ENCODE measurements around the gene DUOX2. TPM values are rescaled to one million over a fixed set of nuclear protein-coding genes. Genes with fewer than 3 reads are reported as not detected.

Gene DUOX2
- total and polyA plus RNA-seq, 2 of the 13 experiments (the other 11 are each of a cell fraction or from before 2014, with no cell fraction given): 0.08 TPM; not detected in 1

DNA sequence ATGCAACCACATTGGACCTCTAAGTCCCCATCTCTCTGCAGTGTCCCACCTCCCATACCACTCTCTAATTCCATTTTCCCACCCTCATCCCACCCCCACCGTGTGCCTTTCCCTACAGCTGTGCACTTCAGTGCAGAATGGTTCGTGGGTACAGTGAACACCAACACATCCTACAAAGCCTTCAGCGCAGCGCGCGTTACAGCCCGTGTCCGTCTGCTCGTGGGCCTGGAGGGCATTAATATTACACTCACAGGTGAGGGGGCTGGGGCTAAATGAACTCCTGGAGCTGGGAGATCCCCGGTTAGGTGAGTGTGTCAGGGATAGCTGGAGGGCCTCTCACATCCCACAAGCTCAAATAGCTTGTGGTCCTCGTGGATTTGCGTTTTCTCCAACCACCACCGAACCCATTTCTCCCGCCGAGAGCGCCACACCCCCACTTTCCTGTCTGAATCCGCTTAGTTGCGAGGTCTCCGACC is 2.1 kb upstream of the DUOX2 start:
- Histone ChIP-seq H3K4me1 (ENCODE audit: insufficient read depth, low read length) (peaks cover 25% of the 10 kb centered on the region), H3K9ac (ENCODE audit: insufficient read depth, low read depth, low read length) (no peak overlapping the region), H3K9me3 (ENCODE audit: low read length) (no peaks in the 10 kb centered on the region), H3K36me3 (replicated peaks in 1 of 2; ENCODE audit: control insufficient read depth in 1 of 2, insufficient read depth in 2 of 2, low read length in 2 of 2) (no peaks in the 10 kb centered on the region), H2AFZ (ENCODE audit: low read length) (no peak overlapping the region), H3K27me3 (ENCODE audit: control insufficient read depth in 1 of 2, insufficient read depth in 2 of 2, low read length in 2 of 2) (peaks cover 13 to 51% of the 10 kb centered on the region in 2 experiments), H3K79me2 (ENCODE audit: insufficient read depth, low read length) (no peaks in the 10 kb centered on the region), H3K27ac (ENCODE audit: extremely low read length, insufficient read depth, low read length) (no peak overlapping the region), H3K4me2 (ENCODE audit: low read depth, low read length) (no peak overlapping the region), H4K20me1 (ENCODE audit: insufficient read depth, low read length) (no peaks in the 10 kb centered on the region), H3K4me3 (replicated peaks in 1 of 3; ENCODE audit: insufficient read depth in 1 of 3, low read depth in 2 of 3, low read length in 3 of 3) (no peak overlapping the region)
- BruUV-seq (replicated peaks): no TSS peak
- CTCF ChIA-PET (ENCODE audit: low intra/inter-chr PET ratio, low total read pairs): no interaction called here
- DNase-seq (ENCODE audit: low spot score): no peak
- no peak for ATAC-seq
- POLR2A ChIA-PET: no interaction called here
- in situ Hi-C loops (cut with HindIII; ENCODE audit: extremely low pct_ligation_motif_present, low pct_unique_long_range_greater_than_20kb): no loop called here
- no peak for FAIRE-seq
- intact Hi-C loops (cut with micrococcal nuclease; ENCODE audit: unreplicated experiment): no loop called here
- WGBS (ENCODE audit: low lambda C conversion rate): 70% methylated on average over 19 of the region's 19 CpGs
- TF ChIP-seq JDP2 (CRISPR knock-in tag; IDR thresholded peaks at IDR 0.05; ENCODE audit: borderline replicate concordance) (no peak), JUN (CRISPR knock-in tag; IDR thresholded peaks at IDR 0.05) (no peak), ZFYVE20 (CRISPR knock-in tag; IDR thresholded peaks at IDR 0.05; ENCODE audit: borderline replicate concordance, low read depth) (no peak), RXRB (CRISPR knock-in tag; IDR thresholded peaks at IDR 0.05; ENCODE audit: borderline replicate concordance) (no peak), KDM4B (CRISPR knock-in tag; IDR thresholded peaks at IDR 0.05) (no peak), GLI4 (CRISPR knock-in tag; IDR thresholded peaks at IDR 0.05; ENCODE audit: borderline replicate concordance) (no peak), ZNF234 (CRISPR knock-in tag; conservative IDR thresholded peaks at IDR 0.05) (no peak), ZFX (CRISPR knock-in tag; IDR thresholded peaks at IDR 0.05; ENCODE audit: low read depth) (no peak), ZSCAN29 (CRISPR knock-in tag; conservative IDR thresholded peaks at IDR 0.05) (no peak), ZNF780A (CRISPR knock-in tag; IDR thresholded peaks at IDR 0.05) (no peak), TCF12 (IDR thresholded peaks at IDR 0.05) (no peak), TCF12 (CRISPR knock-in tag; IDR thresholded peaks at IDR 0.05) (no peak), NFKBIZ (CRISPR knock-in tag; IDR thresholded peaks at IDR 0.05) (no peak), ZSCAN9 (CRISPR knock-in tag; IDR thresholded peaks at IDR 0.05; ENCODE audit: borderline replicate concordance) (no peak), ZC3H13 (CRISPR knock-in tag; IDR thresholded peaks at IDR 0.05) (no peak)
- TF ChIP-seq, protein P1, sequence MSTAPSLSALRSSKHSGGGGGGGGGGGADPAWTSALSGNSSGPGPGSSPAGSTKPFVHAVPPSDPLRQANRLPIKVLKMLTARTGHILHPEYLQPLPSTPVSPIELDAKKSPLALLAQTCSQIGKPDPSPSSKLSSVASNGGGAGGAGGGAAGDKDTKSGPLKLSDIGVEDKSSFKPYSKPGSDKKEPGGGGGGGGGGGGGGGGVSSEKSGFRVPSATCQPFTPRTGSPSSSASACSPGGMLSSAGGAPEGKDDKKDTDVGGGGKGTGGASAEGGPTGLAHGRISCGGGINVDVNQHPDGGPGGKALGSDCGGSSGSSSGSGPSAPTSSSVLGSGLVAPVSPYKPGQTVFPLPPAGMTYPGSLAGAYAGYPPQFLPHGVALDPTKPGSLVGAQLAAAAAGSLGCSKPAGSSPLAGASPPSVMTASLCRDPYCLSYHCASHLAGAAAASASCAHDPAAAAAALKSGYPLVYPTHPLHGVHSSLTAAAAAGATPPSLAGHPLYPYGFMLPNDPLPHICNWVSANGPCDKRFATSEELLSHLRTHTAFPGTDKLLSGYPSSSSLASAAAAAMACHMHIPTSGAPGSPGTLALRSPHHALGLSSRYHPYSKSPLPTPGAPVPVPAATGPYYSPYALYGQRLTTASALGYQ (CRISPR knock-in tag; IDR thresholded peaks at IDR 0.05): no peak
- TF ChIP-seq, protein P2, sequence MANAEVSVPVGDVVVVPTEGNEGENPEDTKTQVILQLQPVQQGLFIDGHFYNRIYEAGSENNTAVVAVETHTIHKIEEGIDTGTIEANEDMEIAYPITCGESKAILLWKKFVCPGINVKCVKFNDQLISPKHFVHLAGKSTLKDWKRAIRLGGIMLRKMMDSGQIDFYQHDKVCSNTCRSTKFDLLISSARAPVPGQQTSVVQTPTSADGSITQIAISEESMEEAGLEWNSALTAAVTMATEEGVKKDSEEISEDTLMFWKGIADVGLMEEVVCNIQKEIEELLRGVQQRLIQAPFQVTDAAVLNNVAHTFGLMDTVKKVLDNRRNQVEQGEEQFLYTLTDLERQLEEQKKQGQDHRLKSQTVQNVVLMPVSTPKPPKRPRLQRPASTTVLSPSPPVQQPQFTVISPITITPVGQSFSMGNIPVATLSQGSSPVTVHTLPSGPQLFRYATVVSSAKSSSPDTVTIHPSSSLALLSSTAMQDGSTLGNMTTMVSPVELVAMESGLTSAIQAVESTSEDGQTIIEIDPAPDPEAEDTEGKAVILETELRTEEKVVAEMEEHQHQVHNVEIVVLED (CRISPR knock-in tag; IDR thresholded peaks at IDR 0.05; ENCODE audit: borderline replicate concordance): no peak
- TF ChIP-seq, protein P3, sequence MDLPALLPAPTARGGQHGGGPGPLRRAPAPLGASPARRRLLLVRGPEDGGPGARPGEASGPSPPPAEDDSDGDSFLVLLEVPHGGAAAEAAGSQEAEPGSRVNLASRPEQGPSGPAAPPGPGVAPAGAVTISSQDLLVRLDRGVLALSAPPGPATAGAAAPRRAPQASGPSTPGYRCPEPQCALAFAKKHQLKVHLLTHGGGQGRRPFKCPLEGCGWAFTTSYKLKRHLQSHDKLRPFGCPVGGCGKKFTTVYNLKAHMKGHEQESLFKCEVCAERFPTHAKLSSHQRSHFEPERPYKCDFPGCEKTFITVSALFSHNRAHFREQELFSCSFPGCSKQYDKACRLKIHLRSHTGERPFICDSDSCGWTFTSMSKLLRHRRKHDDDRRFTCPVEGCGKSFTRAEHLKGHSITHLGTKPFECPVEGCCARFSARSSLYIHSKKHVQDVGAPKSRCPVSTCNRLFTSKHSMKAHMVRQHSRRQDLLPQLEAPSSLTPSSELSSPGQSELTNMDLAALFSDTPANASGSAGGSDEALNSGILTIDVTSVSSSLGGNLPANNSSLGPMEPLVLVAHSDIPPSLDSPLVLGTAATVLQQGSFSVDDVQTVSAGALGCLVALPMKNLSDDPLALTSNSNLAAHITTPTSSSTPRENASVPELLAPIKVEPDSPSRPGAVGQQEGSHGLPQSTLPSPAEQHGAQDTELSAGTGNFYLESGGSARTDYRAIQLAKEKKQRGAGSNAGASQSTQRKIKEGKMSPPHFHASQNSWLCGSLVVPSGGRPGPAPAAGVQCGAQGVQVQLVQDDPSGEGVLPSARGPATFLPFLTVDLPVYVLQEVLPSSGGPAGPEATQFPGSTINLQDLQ (CRISPR knock-in tag; IDR thresholded peaks at IDR 0.05): no peak
- TF ChIP-seq, protein P4, sequence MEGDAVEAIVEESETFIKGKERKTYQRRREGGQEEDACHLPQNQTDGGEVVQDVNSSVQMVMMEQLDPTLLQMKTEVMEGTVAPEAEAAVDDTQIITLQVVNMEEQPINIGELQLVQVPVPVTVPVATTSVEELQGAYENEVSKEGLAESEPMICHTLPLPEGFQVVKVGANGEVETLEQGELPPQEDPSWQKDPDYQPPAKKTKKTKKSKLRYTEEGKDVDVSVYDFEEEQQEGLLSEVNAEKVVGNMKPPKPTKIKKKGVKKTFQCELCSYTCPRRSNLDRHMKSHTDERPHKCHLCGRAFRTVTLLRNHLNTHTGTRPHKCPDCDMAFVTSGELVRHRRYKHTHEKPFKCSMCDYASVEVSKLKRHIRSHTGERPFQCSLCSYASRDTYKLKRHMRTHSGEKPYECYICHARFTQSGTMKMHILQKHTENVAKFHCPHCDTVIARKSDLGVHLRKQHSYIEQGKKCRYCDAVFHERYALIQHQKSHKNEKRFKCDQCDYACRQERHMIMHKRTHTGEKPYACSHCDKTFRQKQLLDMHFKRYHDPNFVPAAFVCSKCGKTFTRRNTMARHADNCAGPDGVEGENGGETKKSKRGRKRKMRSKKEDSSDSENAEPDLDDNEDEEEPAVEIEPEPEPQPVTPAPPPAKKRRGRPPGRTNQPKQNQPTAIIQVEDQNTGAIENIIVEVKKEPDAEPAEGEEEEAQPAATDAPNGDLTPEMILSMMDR (CRISPR knock-in tag; IDR thresholded peaks at IDR 0.05): no peak
